Heart left ventricle (tissue), 13 donors: ENCODE data around the gene FKTN.

Experiments used
- CTCF ChIP-seq, 12 donors: fragments of 200-600 bp; sonication (generic) in 4 of 12; IDR thresholded peaks; one replicate each; pipeline versions ENCODE4 v1.5.0 to v1.8.0; 2018 to 2022; ENCODE audit warnings: antibody characterized with exemption in 12 of 12, mild to moderate bottlenecking in 5 of 12
- POLR2A ChIP-seq, 2 donors: fragments of 450-650 bp; IDR thresholded peaks; one replicate each; pipeline ENCODE4 v1.6.1; 2017; ENCODE audit warnings: antibody characterized with exemption in 2 of 2, mild to moderate bottlenecking in 2 of 2, moderate library complexity in 2 of 2
- donor health status: ischemic (EF 13 %, LVEDD 7.1; RV severe dilation, severe dysfunction).
- donor health status: DM: no; HTN: yes; CAD: no.
- donor health status: DM: no; HTN: no; CAD: no.
- donor health status: ischemic (EF 25% LVEDD 6.9; RV normal size, moderate dysfunction).
- donor health status: ischemic (EF 25% LVEDD 5.7; RV mildly dilated, moderate dysfunction).
- donor health status: ischemic (EF 35%, LVEDD 5.7; RV mildly dilated, moderate dysfunction).
- donor health status: nonischemic (EF 11% LVEDD 7.7; RV severe dilation, severe dysfunction).
- donor health status: DM: yes; HTN: yes; CAD: no.
- donor health status: PGD.
- donor health status: ischemic (EF 29% LVEDD 5.4; RV normal size, mild dysfunction).
- donor health status: nonischemic (EF 23%, LVEDD 6.1; RV moderate dilation, normal function).

- TF ChIP-seq POLR2A (IDR thresholded peaks at IDR 0.05) (no peak), CTCF (IDR thresholded peaks at IDR 0.05) (no peak)
These were observed 121.5 kb downstream of the FKTN start for GRCh38 chr9:105679257-105680022.
